GM10248 (cell line): ENCODE data around the gene ITLN1.
A peak's percentile ranks its signal among the peaks of the same experiment; 100 is the strongest.

Source experiments
- CTCF ChIA-PET: fragments of 300-600 bp; sonication (Branson Sonifier 250); formaldehyde crosslinking; extraction: SDS; loops from one replicate; lab custom pipeline; 2021; ENCODE audit warnings: antibody characterized with exemption; lab: Yijun Ruan, JAX
- POLR2A ChIA-PET: fragments of 350-650 bp; sonication (Branson Sonifier 250); formaldehyde crosslinking; extraction: SDS; loops from one replicate; lab custom pipeline; 2020; ENCODE audit warnings: antibody characterized with exemption; lab: Yijun Ruan, JAX
- DNase-seq: peaks from one replicate; pipeline ENCODE4 v3.0.0; 2012; ENCODE audit errors: extremely low spot score
- TF ChIP-seq, protein P1 (sequence below): IDR thresholded peaks from 2 replicates; pipeline ENCODE4 v1.5.1; 2012; ENCODE audit warnings: mild to moderate bottlenecking, low read depth; ENCODE audit errors: extremely low read depth, missing control alignments, control extremely low read depth

The ITLN1 gene

GRCh38 chr1:160836561-160836960, 48.4 kb downstream of the ITLN1 start:
- no peak for DNase-seq
- ChIA-PET CTCF (interaction anchor here (0.9 to 6.6 kb wide), 33 partner anchors 10 to 751 kb away, joined by 3 to 227 read pairs (median 5); partner anchors contain the start of genes CD244, ITLN1, ITLN2 and LY9), POLR2A (no interaction called here)
- TF ChIP-seq, protein P1, sequence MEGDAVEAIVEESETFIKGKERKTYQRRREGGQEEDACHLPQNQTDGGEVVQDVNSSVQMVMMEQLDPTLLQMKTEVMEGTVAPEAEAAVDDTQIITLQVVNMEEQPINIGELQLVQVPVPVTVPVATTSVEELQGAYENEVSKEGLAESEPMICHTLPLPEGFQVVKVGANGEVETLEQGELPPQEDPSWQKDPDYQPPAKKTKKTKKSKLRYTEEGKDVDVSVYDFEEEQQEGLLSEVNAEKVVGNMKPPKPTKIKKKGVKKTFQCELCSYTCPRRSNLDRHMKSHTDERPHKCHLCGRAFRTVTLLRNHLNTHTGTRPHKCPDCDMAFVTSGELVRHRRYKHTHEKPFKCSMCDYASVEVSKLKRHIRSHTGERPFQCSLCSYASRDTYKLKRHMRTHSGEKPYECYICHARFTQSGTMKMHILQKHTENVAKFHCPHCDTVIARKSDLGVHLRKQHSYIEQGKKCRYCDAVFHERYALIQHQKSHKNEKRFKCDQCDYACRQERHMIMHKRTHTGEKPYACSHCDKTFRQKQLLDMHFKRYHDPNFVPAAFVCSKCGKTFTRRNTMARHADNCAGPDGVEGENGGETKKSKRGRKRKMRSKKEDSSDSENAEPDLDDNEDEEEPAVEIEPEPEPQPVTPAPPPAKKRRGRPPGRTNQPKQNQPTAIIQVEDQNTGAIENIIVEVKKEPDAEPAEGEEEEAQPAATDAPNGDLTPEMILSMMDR, result no peak

GRCh38 chr1:160835751-160836150, 49.2 kb downstream of the ITLN1 start:
- ChIA-PET CTCF (interaction anchor here (0.8 to 6.6 kb wide), 41 partner anchors 8 to 189 kb away, joined by 3 to 227 read pairs (median 6); partner anchors contain the start of genes CD244, ITLN1, ITLN2 and LY9), POLR2A (no interaction called here)
- TF ChIP-seq, protein P1, result no peak
- DNase-seq, result no peak

GRCh38 chr1:160834945-160835565, 49.9 kb downstream of the ITLN1 start:
- TF ChIP-seq, protein P1, result peak; percentile 63
- ChIA-PET POLR2A (no interaction called here), CTCF (interaction anchor here (0.7 to 6.6 kb wide), 46 partner anchors 7 to 188 kb away, joined by 3 to 227 read pairs (median 6); partner anchors contain the start of genes CD244, ITLN1, ITLN2 and LY9)
- DNase-seq, result peak; percentile 37

- CTCF ChIA-PET, result interaction anchor here (0.8 to 6.3 kb wide), 21 partner anchors 12 to 155 kb away, joined by 3 to 55 read pairs (median 8); partner anchors contain the start of genes ITLN2 and LY9
- POLR2A ChIA-PET, result no interaction called here
- TF ChIP-seq, protein P1, result peak; percentile 72
- peak; percentile 65 for DNase-seq
These were observed 54.4 kb downstream of the ITLN1 start for GRCh38 chr1:160830321-160831153.

DNA sequence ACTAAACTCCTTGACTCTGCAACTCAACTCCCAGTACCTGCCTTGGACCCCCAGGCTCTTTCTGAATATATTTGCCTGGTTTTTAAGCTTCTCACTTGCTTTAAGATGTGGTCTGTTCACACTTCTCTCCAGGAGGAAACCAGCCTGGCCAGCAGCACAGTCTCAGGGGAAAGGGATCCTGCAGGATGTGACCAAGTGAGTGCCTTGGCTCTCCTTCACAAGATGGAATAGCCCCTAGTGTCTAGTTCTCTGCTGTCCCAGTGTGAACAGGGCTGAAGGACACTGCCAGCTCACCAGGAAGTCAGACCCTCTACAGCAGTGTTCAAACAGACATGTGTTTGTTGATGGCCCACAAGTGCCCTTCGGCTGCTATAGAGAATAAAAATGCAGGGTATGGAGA, 55.2 kb downstream of the ITLN1 start:
- CTCF ChIA-PET, result interaction anchor here (0.8 to 6.3 kb wide), 18 partner anchors 11 to 155 kb away, joined by 3 to 55 read pairs (median 8); partner anchors contain the start of genes ITLN2 and LY9
- POLR2A ChIA-PET, result no interaction called here

DNA sequence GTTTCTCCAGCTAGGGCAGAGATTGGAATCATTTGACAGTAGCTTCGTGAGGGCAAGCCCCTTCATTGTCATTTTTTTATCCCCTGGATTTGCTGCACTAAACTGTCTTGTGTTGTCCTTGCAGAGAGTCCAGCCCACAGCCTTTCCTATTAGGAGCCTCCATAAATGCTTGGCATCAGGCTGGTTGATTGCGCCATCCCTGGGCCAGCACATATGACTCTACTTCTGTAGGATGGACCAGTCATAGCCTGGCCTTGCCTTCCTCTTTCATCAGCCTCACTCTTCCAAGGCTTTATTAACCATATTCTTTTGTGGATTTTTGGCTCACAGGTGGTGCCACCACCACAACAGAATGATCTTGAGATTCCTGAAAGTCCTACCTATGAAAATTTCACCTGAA, 57.6 kb downstream of the ITLN1 start:
- POLR2A ChIA-PET, result no interaction called here
- DNase-seq, result no peak
- CTCF ChIA-PET, result interaction anchor here (1.1 to 6.3 kb wide), 9 partner anchors 8 to 125 kb away, joined by 3 to 55 read pairs (median 4); partner anchors contain the start of genes ITLN2 and LY9
- TF ChIP-seq, protein P1, result no peak

More for the DNA sequence above, 55.2 kb downstream of the ITLN1 start:
- no peak for DNase-seq
- TF ChIP-seq, protein P1, result no peak
